A673 (cell line): Measurements from ENCODE around the gene MSH2. TPM values are rescaled to one million over a fixed set of nuclear protein-coding genes. Genes with fewer than 3 reads are reported as not detected.

Experiments
- BruUV-seq: library from RNA; stranded (reverse); fragments of 400-500 nt; replicated peaks from 2 replicates; lab custom pipeline; 2021; lab: Mats Ljungman, UMichigan
- CTCF ChIA-PET: fragments of 300-600 bp; sonication (Branson Sonifier 250); formaldehyde crosslinking; loops from one replicate; lab custom pipeline; 2022; ENCODE audit warnings: antibody characterized with exemption; lab: Charles Lee
- POLR2A ChIA-PET: fragments of 300-600 bp; sonication (Branson Sonifier 250); formaldehyde crosslinking; loops from one replicate; lab custom pipeline; 2022; ENCODE audit warnings: antibody characterized with exemption; ENCODE audit not compliant: low non-redundant PET; lab: Charles Lee
- DNase-seq: peaks from one replicate; pipeline ENCODE4 v3.0.0-alpha.2; 2015; ENCODE audit warnings: low spot score
- H3K27ac ChIP-seq: fragments of 200-600 bp; sonication (generic); 2 replicates; pipeline ENCODE4 v1.5.1; 2016; ENCODE audit warnings: mixed run types, low read depth, mild to moderate bottlenecking, mixed read lengths, antibody characterized with exemption, low read length; ENCODE audit not compliant: poor library complexity, severe bottlenecking
- H3K27me3 ChIP-seq: fragments of 200-600 bp; sonication (generic); replicated peaks from 2 replicates; pipeline ENCODE4 v1.6.1; 2017; ENCODE audit warnings: mixed run types, low read depth, mild to moderate bottlenecking, mixed read lengths, antibody characterized with exemption, low read length; ENCODE audit not compliant: insufficient read depth, poor library complexity
- H3K36me3 ChIP-seq: fragments of 200-600 bp; sonication (generic); 2 replicates; pipeline ENCODE4 v1.6.1; 2016; ENCODE audit warnings: mixed run types, mild to moderate bottlenecking, mixed read lengths, antibody characterized with exemption, low read length; ENCODE audit not compliant: insufficient read depth, poor library complexity, severe bottlenecking
- H3K4me1 ChIP-seq: fragments of 200-600 bp; sonication (generic); 2 replicates; pipeline ENCODE4 v1.6.1; 2017; ENCODE audit warnings: mixed run types, mild to moderate bottlenecking, mixed read lengths, antibody characterized with exemption, low read length; ENCODE audit not compliant: insufficient read depth, poor library complexity, severe bottlenecking
- H3K4me3 ChIP-seq: fragments of 200-600 bp; sonication (generic); 2 replicates; pipeline ENCODE4 v1.5.1; 2016; ENCODE audit warnings: low read depth, mixed run types, mild to moderate bottlenecking, mixed read lengths, low read length; ENCODE audit not compliant: poor library complexity, severe bottlenecking
- H3K9me3 ChIP-seq: fragments of 200-600 bp; sonication (generic); 2 replicates; pipeline ENCODE4 v1.6.1; 2016; ENCODE audit warnings: mixed run types, low read depth, mild to moderate bottlenecking, mixed read lengths, antibody characterized with exemption, low read length; ENCODE audit not compliant: poor library complexity, severe bottlenecking
- CTCF ChIP-seq: fragments of 300-800, 200-600 bp; sonication (generic); conservative IDR thresholded peaks from 2 replicates; pipeline ENCODE4 v1.5.1; 2017; ENCODE audit warnings: low read depth, mild to moderate bottlenecking, antibody characterized with exemption, low read length, moderate library complexity, mixed read lengths
- EZH2 ChIP-seq: fragments of 200-600 bp; sonication (generic); IDR thresholded peaks from 2 replicates; pipeline ENCODE4 v1.6.1; 2017; ENCODE audit warnings: borderline replicate concordance, low read depth, mild to moderate bottlenecking, mixed read lengths, antibody characterized with exemption, low read length; ENCODE audit not compliant: poor library complexity, severe bottlenecking
- intact Hi-C: fragments of 100-400 bp; cut with micrococcal nuclease; formaldehyde crosslinking; loops from one replicate; pipeline ENCODE4 v1.10.0; 2022; ENCODE audit not compliant: unreplicated experiment
- total RNA-seq: library from RNA; stranded (reverse); gene quantifications from 2 replicates; pipeline ENCODE4 v1.2.3, GENCODE V29; 2021

Gene MSH2
- total RNA-seq, 1 experiment from 2014 or later: 83.7 TPM

- CTCF ChIA-PET: no interaction called here
- DNase-seq: no peak
- no peaks in the 10 kb centered on the region for H3K4me1 ChIP-seq
- intact Hi-C loops: no loop called here
- TF ChIP-seq EZH2 (no peak), CTCF (no peak)
- no peaks in the 10 kb centered on the region for H3K27me3 ChIP-seq
- H3K36me3 ChIP-seq: no peaks in the 10 kb centered on the region
- H3K4me3 ChIP-seq: no peak overlapping the region
- POLR2A ChIA-PET: no interaction called here
- no peaks in the 10 kb centered on the region for H3K9me3 ChIP-seq
- no peak overlapping the region for H3K27ac ChIP-seq
- no TSS peak for BruUV-seq
Measured at GRCh38 chr2:47513981-47514520, 111.1 kb downstream of the MSH2 start.

DNA sequence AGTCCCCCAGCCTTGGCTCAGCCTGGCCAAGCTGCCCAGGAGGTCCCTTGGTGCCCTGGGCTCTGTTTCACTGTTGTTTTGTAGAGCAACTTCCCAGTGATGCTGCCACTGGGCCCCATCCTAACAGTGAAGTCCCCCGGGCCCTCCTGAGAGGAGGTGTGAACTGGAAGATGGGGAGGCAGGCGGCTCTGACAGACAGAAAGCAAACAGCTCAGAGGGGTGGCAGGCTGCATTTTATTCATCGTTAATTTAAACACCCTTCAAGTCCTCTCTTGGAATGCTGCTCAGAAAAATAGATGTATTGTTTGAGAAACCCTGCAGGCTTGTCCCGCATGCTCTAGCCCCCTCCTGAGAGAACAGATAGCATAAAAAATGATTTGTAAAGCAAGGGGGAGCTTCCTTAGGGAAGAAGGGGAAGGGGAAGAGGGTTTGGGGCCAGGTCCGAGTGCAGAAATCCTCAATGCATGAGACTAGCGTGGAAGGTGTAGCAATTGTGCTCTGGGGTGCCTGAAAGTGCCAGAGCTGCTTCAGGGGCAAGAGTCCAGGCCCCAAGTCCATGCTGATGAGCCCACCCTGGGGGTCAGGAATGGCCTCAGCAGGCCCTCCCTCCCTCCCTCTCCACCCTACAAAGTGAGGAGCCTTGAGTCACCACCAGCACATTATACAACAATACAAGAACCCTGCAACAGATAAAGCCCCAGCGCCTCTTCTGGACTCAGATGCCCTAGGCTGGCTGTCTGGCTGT is 113.6 kb downstream of the MSH2 start:
- no peaks in the 10 kb centered on the region for H3K36me3 ChIP-seq
- TF ChIP-seq EZH2 (no peak), CTCF (no peak)
- ChIA-PET POLR2A (no interaction called here), CTCF (no interaction called here)
- H3K4me3 ChIP-seq: no peak overlapping the region
- no peaks in the 10 kb centered on the region for H3K9me3 ChIP-seq
- no peak overlapping the region for H3K27ac ChIP-seq
- H3K4me1 ChIP-seq: peaks cover 9% of the 10 kb centered on the region
- no peaks in the 10 kb centered on the region for H3K27me3 ChIP-seq
- intact Hi-C loops: no loop called here
- DNase-seq: no peak
- no TSS peak for BruUV-seq

DNA sequence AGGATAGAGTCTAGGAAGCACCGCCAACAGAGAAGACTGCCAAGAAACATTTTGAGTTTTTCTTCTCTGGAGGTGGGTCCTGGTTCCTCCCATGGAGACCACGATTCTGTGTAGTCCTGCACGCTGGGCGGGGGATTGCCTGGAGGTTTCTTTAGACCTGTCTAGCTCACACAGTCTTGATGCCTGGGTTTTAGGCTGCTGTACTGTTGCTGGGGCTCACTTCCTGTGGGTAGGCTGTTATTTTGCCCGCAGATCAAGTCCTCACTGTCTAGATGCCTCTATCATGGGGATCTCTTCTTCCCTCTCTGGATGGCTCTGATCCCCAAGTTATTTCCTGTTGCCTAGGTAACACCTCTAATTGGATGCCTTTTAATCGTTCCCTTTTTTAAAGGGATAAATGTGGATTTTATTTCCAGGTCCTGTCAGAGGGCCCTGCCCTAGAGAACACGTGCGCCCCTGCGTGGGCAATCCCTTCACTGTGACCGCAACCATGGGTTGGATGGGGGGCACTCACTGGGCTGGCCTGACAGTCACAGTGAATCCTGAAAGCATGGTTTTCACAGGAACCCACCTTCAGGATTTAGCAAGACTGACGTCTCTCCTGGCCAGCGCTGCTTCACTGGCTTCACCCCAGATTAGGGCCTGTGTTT is 115.7 kb downstream of the MSH2 start:
- no peaks in the 10 kb centered on the region for H3K27me3 ChIP-seq
- TF ChIP-seq EZH2 (no peak), CTCF (no peak)
- intact Hi-C loops: no loop called here
- no peak overlapping the region for H3K27ac ChIP-seq
- H3K4me1 ChIP-seq: peaks cover 9% of the 10 kb centered on the region
- POLR2A ChIA-PET: interaction anchor here (0.6 kb wide), 1 partner anchor 123 kb away, joined by 7 read pairs; no protein-coding TSS in a partner anchor
- CTCF ChIA-PET: no interaction called here
- H3K9me3 ChIP-seq: no peaks in the 10 kb centered on the region
- H3K4me3 ChIP-seq: no peak overlapping the region
- no peak for DNase-seq
- no peaks in the 10 kb centered on the region for H3K36me3 ChIP-seq
- no TSS peak for BruUV-seq
